Fibroblast of skin of right quadriceps (primary cell): ENCODE data around the gene GPHN.

Experiments used
- DNase-seq: peaks from one replicate; pipeline ENCODE4 v3.0.0-alpha.2; 2013

The GPHN gene

GRCh38 chr14:66507722-66508546 is at the start of gene GPHN:
Gene GPHN (plus strand): TSS chr14:66508147.
- peak; percentile 98 for DNase-seq

- no peak for DNase-seq
These were observed 48.3 kb upstream of the GPHN start for GRCh38 chr14:66459603-66460002.

- DNase-seq: no peak
These were observed 43.7 kb upstream of the GPHN start for GRCh38 chr14:66464261-66464660.

- DNase-seq: no peak
These were observed 39.1 kb upstream of the GPHN start for GRCh38 chr14:66468778-66469367.

GRCh38 chr14:66471584-66471983 is 36.4 kb upstream of the GPHN start:
- no peak for DNase-seq

GRCh38 chr14:66472251-66472650 is 35.7 kb upstream of the GPHN start:
- DNase-seq: no peak

- DNase-seq: no peak
These were observed 34.7 kb upstream of the GPHN start for GRCh38 chr14:66473223-66473622.

GRCh38 chr14:66476964-66477363 is 31.0 kb upstream of the GPHN start:
- DNase-seq: peak; percentile 48

- no peak for DNase-seq
These were observed 30.4 kb upstream of the GPHN start for GRCh38 chr14:66477567-66477966.

GRCh38 chr14:66482873-66483272 is 25.1 kb upstream of the GPHN start:
- DNase-seq: no peak

- DNase-seq: no peak
These were observed 24.6 kb upstream of the GPHN start for GRCh38 chr14:66483322-66483721.

GRCh38 chr14:66485029-66485428 is 22.9 kb upstream of the GPHN start:
- no peak for DNase-seq

GRCh38 chr14:66485910-66486421 is 22.0 kb upstream of the GPHN start, which contains the start of gene CCDC196:
Gene CCDC196 (plus strand): TSS chr14:66486371. CDS start chr14:66486503, 132 bp downstream.
- no peak for DNase-seq

GRCh38 chr14:66487164-66487563 is 20.8 kb upstream of the GPHN start:
- DNase-seq: no peak

- DNase-seq: no peak
These were observed 17.5 kb upstream of the GPHN start for GRCh38 chr14:66490143-66491111.

- no peak for DNase-seq
These were observed 14.2 kb upstream of the GPHN start for GRCh38 chr14:66493750-66494149.

- DNase-seq: peak; percentile 55
These were observed 12.5 kb upstream of the GPHN start for GRCh38 chr14:66495218-66496098.

- DNase-seq: no peak
These were observed 11.6 kb upstream of the GPHN start for GRCh38 chr14:66496188-66496807.

GRCh38 chr14:66496911-66497310 is 11.0 kb upstream of the GPHN start:
- DNase-seq: no peak

GRCh38 chr14:66498311-66498710 is 9.6 kb upstream of the GPHN start:
- DNase-seq: no peak

GRCh38 chr14:66501592-66501991 is 6.4 kb upstream of the GPHN start:
- DNase-seq: no peak
